Measurements from ENCODE around the gene ZNF853.

GRCh38 chr7:6578114-6579084 lies 37.0 kb upstream of the ZNF853 start:
- no peak for TF ChIP-seq CTCF (IDR thresholded peaks at IDR 0.05; ENCODE audit: low read depth, low read length)
- no peak for TF ChIP-seq POLR2A (IDR thresholded peaks at IDR 0.05; ENCODE audit: extremely low read depth, insufficient read length)
